K562 (cell line): Measurements from ENCODE around the gene GLIS2. TPM values are rescaled to one million over a fixed set of nuclear protein-coding genes. Genes with fewer than 3 reads are reported as not detected.
A peak's percentile ranks its signal among the peaks of the same experiment; 100 is the strongest.

ENCODE experiments used
- BCOR ChIP-seq: fragments of 450-650 bp; IDR thresholded peaks from 2 replicates; pipeline ENCODE4 v1.6.1; 2016
- LEF1 ChIP-seq: fragments of 450-650 bp; IDR thresholded peaks from 2 replicates; pipeline ENCODE4 v1.6.1; 2016; ENCODE audit warnings: mild to moderate bottlenecking
- NUFIP1 ChIP-seq: fragments of 450-650 bp; IDR thresholded peaks from 2 replicates; pipeline ENCODE4 v1.6.1; 2018; ENCODE audit not compliant: partially characterized antibody
- RAD21 ChIP-seq, 2 experiments: fragments of 250-450 bp in 1 of 2; fragments of 450-650 bp in 1 of 2; sonication (Bioruptor Pico) in 1 of 2; formaldehyde crosslinking in 1 of 2; IDR thresholded peaks in 1 of 2; conservative IDR thresholded peaks in 1 of 2; 2 replicates each; pipeline versions ENCODE4 v1.4.0 to v1.8.0; 2020 to 2022; ENCODE audit warnings: mild to moderate bottlenecking in 2 of 2, moderate library complexity in 1 of 2
- RUNX1 ChIP-seq: sonication (generic); IDR thresholded peaks from 2 replicates; pipeline ENCODE4 v1.6.1; 2016; ENCODE audit warnings: antibody characterized with exemption, low read depth
- TCF7 ChIP-seq: sonication (generic); IDR thresholded peaks from 2 replicates; pipeline ENCODE4 v1.6.1; 2016; ENCODE audit warnings: antibody characterized with exemption, borderline replicate concordance
- ZNF184 ChIP-seq: sonication (generic); formaldehyde crosslinking; IDR thresholded peaks from 2 replicates; pipeline ENCODE4 v1.5.0; 2020; ENCODE audit warnings: missing genetic modification reagents
- polyA plus RNA-seq, 8 experiments: library from polyadenylated mRNA; depleted of rRNA in 4 of 8; stranded (reverse) in 5 of 8; unstranded in 3 of 8; fragments of >200 nt; fragmentation: Nextera tagmentation in 2 of 8; fragmentation: Illumina TruSeq in 1 of 8; extraction: Ambion mirVana in 2 of 8; extraction: Trizol in 1 of 8; gene quantifications; 2 replicates each; pipeline versions ENCODE4 v1.2.1 to v1.2.3, GENCODE V29; 2011 to 2014; ENCODE audit warnings: inconsistent platforms in 1 of 8, missing spikeins in 1 of 8
- total RNA-seq, 7 experiments: library from RNA; depleted of rRNA in 6 of 7; stranded (reverse); fragments of >200 nt in 6 of 7; fragmentation: Illumina TruSeq in 2 of 7; extraction: Trizol in 2 of 7; gene quantifications; 2 replicates each; pipeline versions ENCODE4 v1.2.1 to v1.2.3, GENCODE V29; 2011 to 2021; ENCODE audit warnings: low replicate concordance in 1 of 7
- TF ChIP-seq, protein P1 (sequence below): fragments of 450-650 bp; formaldehyde crosslinking; IDR thresholded peaks from 2 replicates; pipeline ENCODE4 v1.4.0; 2020; ENCODE audit warnings: mild to moderate bottlenecking, moderate library complexity
- TF ChIP-seq, protein P2 (sequence below): fragments of 450-650 bp; IDR thresholded peaks from 2 replicates; pipeline ENCODE4 v1.6.1; 2017; ENCODE audit warnings: antibody characterized with exemption, mild to moderate bottlenecking
- TF ChIP-seq, protein P3 (sequence below): fragments of 450-650 bp; conservative IDR thresholded peaks from 2 replicates; pipeline ENCODE4 v1.6.1; 2016; ENCODE audit warnings: missing genetic modification characterization, low read depth, mild to moderate bottlenecking, control low read depth, missing compliant biosample characterization
- TF ChIP-seq, protein P4 (sequence below): sonication (generic); formaldehyde crosslinking; IDR thresholded peaks from 2 replicates; pipeline ENCODE4 v1.8.0; 2022; ENCODE audit warnings: mild to moderate bottlenecking, missing genetic modification reagents

The GLIS2 gene
- total and polyA plus RNA-seq, 9 of the 15 experiments (the other 6 are each of a cell fraction or from before 2014, with no cell fraction given) = 0.10 to 9.0 (median 0.57) TPM

DNA sequence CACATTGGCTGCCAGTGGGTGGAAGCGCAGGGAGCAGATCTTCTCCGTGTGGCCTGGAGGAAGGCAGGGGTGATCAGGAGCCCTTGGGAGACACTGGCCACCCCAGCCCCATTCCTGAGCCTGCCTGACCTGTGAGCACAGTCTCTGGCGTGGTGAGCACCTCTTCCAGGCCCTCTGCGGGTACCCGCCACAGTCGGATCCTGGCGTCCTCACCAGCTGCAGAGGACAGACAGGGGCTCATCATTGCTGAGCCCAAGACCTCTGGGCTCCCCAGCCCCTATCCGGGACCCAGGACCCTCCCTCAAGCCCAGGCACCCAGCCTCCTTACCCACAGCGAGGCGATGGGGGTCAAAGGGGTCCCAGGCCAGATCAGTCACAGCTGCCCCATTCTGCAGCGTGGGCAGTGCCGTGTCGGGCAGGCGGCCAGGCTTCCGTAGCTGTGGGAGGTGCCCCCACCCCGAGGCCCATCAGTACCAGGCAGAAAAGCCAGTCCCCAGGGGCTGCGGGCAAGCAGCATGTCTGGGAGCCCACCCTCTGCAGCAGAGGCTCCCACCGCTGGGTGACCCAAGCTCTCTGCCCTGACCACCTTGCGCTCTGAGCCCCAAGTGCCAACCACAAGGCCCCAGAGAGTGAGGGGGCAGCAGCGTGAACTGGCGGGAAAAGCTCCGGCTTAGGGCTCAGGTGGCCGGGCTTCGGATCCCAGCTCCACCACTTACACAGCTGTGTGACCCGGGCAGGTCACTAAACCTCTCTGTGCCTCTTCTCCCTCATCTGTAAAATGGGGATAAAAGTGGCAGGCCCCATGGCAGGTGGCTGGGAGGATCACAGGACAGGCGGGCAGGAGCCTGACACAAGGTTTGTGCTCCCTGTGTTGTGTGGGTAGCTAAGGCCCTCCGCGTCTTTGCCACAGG, 45.4 kb downstream of the GLIS2 start (continued):
- TF ChIP-seq, protein P1, sequence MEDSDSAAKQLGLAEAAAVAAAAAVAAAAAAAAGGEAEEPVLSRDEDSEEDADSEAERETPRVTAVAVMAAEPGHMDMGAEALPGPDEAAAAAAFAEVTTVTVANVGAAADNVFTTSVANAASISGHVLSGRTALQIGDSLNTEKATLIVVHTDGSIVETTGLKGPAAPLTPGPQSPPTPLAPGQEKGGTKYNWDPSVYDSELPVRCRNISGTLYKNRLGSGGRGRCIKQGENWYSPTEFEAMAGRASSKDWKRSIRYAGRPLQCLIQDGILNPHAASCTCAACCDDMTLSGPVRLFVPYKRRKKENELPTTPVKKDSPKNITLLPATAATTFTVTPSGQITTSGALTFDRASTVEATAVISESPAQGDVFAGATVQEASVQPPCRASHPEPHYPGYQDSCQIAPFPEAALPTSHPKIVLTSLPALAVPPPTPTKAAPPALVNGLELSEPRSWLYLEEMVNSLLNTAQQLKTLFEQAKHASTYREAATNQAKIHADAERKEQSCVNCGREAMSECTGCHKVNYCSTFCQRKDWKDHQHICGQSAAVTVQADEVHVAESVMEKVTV (CRISPR knock-in tag) = no peak
- TF ChIP-seq RAD21 (CRISPR knock-in tag; conservative IDR thresholded peaks at IDR 0.05 in 1 of 2, IDR thresholded peaks at IDR 0.05 in 1 of 2) (no peak), BCOR (peak; percentile 85), ZNF184 (CRISPR knock-in tag) (no peak), LEF1 (no peak), RUNX1 (no peak), NUFIP1 (no peak), TCF7 (no peak)
- TF ChIP-seq, protein P2, sequence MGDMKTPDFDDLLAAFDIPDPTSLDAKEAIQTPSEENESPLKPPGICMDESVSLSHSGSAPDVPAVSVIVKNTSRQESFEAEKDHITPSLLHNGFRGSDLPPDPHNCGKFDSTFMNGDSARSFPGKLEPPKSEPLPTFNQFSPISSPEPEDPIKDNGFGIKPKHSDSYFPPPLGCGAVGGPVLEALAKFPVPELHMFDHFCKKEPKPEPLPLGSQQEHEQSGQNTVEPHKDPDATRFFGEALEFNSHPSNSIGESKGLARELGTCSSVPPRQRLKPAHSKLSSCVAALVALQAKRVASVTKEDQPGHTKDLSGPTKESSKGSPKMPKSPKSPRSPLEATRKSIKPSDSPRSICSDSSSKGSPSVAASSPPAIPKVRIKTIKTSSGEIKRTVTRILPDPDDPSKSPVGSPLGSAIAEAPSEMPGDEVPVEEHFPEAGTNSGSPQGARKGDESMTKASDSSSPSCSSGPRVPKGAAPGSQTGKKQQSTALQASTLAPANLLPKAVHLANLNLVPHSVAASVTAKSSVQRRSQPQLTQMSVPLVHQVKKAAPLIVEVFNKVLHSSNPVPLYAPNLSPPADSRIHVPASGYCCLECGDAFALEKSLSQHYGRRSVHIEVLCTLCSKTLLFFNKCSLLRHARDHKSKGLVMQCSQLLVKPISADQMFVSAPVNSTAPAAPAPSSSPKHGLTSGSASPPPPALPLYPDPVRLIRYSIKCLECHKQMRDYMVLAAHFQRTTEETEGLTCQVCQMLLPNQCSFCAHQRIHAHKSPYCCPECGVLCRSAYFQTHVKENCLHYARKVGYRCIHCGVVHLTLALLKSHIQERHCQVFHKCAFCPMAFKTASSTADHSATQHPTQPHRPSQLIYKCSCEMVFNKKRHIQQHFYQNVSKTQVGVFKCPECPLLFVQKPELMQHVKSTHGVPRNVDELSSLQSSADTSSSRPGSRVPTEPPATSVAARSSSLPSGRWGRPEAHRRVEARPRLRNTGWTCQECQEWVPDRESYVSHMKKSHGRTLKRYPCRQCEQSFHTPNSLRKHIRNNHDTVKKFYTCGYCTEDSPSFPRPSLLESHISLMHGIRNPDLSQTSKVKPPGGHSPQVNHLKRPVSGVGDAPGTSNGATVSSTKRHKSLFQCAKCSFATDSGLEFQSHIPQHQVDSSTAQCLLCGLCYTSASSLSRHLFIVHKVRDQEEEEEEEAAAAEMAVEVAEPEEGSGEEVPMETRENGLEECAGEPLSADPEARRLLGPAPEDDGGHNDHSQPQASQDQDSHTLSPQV = no peak
- TF ChIP-seq, protein P3, sequence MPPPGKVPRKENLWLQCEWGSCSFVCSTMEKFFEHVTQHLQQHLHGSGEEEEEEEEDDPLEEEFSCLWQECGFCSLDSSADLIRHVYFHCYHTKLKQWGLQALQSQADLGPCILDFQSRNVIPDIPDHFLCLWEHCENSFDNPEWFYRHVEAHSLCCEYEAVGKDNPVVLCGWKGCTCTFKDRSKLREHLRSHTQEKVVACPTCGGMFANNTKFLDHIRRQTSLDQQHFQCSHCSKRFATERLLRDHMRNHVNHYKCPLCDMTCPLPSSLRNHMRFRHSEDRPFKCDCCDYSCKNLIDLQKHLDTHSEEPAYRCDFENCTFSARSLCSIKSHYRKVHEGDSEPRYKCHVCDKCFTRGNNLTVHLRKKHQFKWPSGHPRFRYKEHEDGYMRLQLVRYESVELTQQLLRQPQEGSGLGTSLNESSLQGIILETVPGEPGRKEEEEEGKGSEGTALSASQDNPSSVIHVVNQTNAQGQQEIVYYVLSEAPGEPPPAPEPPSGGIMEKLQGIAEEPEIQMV (tag) = no peak
- TF ChIP-seq, protein P4, sequence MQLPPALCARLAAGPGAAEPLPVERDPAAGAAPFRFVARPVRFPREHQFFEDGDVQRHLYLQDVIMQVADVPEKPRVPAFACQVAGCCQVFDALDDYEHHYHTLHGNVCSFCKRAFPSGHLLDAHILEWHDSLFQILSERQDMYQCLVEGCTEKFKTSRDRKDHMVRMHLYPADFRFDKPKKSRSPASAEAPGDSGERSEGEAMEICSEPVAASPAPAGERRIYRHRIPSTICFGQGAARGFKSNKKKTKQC (CRISPR knock-in tag) = no peak
- TF ChIP-seq, all 486 proteins: peak for 6
